Endothelial cell (in vitro differentiated cells): ENCODE data around the gene TBC1D8B. TPM values are rescaled to one million over a fixed set of nuclear protein-coding genes. Genes with fewer than 3 reads are reported as not detected.

Experiments
- DNase-seq: peaks from one replicate; pipeline ENCODE4 v3.0.0; 2021; ENCODE audit warnings: low spot score
- H3K27ac Mint-ChIP-seq: one replicate; pipeline ENCODE4 v1.8.0; 2021; ENCODE audit warnings: mixed read lengths, inconsistent platforms; ENCODE audit not compliant: unreplicated experiment
- H3K27me3 Mint-ChIP-seq: one replicate; pipeline ENCODE4 v1.8.0; 2021; ENCODE audit warnings: mild to moderate bottlenecking, moderate library complexity, mixed read lengths, inconsistent platforms; ENCODE audit not compliant: unreplicated experiment
- H3K36me3 Mint-ChIP-seq: one replicate; pipeline ENCODE4 v1.8.0; 2021; ENCODE audit warnings: mild to moderate bottlenecking, low read depth, mixed read lengths, inconsistent platforms; ENCODE audit not compliant: unreplicated experiment
- H3K4me1 Mint-ChIP-seq: one replicate; pipeline ENCODE4 v1.8.0; 2021; ENCODE audit warnings: mild to moderate bottlenecking, mixed read lengths, inconsistent platforms; ENCODE audit not compliant: unreplicated experiment
- H3K4me3 Mint-ChIP-seq: one replicate; pipeline ENCODE4 v1.8.0; 2021; ENCODE audit warnings: mild to moderate bottlenecking, mixed read lengths, inconsistent platforms; ENCODE audit not compliant: unreplicated experiment
- H3K9me3 Mint-ChIP-seq: one replicate; pipeline ENCODE4 v1.8.0; 2021; ENCODE audit warnings: mixed read lengths, inconsistent platforms; ENCODE audit not compliant: unreplicated experiment
- CTCF ChIP-seq: fragments of 200-600 bp; sonication (generic); IDR thresholded peaks from one replicate; pipeline ENCODE4 v1.5.0; 2021; ENCODE audit warnings: antibody characterized with exemption; ENCODE audit not compliant: unreplicated experiment
- total RNA-seq: library from RNA; stranded (reverse); fragmentation: NEBNext Ultra II Directional; extraction: Animal tissue kit (Norgen Biotek cat#: 25700); gene quantifications from one replicate; pipeline ENCODE4 v1.2.1, GENCODE V29; 2021; ENCODE audit not compliant: unreplicated experiment

Gene TBC1D8B
- total RNA-seq, 1 donor from 2014 or later, result 3.6 TPM

DNA sequence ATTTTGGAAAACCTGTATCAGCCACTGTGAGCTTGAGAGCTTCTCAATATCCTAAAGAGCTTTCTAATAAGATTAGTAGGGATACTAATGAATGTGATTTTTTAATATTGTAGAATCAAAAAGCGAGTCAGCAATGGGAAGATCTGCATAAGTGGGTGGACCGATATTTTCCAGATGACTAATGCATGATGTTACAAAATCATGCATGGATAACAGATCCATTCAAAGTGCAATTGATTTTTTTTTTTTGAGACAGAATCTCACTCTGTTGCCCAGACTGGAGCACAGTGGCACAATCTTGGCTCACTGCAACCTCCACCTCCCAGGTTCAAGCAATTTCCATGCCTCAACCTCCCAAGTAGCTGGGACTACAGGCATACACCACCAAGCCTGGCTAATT, 110.4 kb downstream of the TBC1D8B start:
- peaks cover 4% of the 10 kb centered on the region for H3K27me3 Mint-ChIP-seq
- TF ChIP-seq CTCF, result no peak
- H3K27ac Mint-ChIP-seq, result no peak overlapping the region
- no peak for DNase-seq
- no peaks in the 10 kb centered on the region for H3K36me3 Mint-ChIP-seq
- H3K4me3 Mint-ChIP-seq, result no peak overlapping the region
- no peaks in the 10 kb centered on the region for H3K4me1 Mint-ChIP-seq
- H3K9me3 Mint-ChIP-seq, result no peaks in the 10 kb centered on the region

DNA sequence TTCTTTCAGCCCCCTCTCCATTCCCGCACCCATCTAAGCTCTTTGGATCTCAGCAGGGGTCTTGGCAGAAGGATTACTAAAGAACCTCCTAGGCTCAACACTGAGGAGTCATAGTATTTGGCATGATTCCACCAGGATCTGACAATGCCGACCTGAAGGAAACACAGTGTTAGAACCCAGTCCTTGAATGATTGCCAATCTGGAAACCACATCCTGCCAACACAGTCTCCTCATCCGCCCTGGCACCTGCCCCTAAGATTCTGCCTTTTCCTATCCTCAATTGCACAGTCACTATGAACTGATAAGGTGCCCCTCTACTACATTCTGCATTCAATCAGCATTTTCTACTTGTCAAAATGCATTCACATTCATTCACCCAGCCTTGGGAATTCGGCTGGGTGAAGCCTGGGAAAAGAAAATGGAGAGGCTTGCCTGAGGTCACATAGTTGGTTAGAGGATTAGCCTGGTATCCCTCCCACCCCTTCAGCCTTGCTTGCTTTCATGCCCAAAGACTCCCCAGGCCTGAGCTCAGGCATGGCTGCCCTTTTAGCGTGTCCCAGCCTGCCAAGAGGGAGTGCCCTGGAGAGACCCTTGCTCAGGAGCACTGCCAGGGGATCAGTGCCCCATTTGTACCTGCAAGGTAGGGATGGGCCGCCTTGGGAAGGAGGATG, 115.5 kb downstream of the TBC1D8B start:
- H3K9me3 Mint-ChIP-seq, result no peaks in the 10 kb centered on the region
- H3K27me3 Mint-ChIP-seq, result no peaks in the 10 kb centered on the region
- DNase-seq, result no peak
- no peaks in the 10 kb centered on the region for H3K36me3 Mint-ChIP-seq
- H3K4me3 Mint-ChIP-seq, result no peak overlapping the region
- H3K27ac Mint-ChIP-seq, result no peak overlapping the region
- no peak for TF ChIP-seq CTCF
- H3K4me1 Mint-ChIP-seq, result no peaks in the 10 kb centered on the region

- Mint-ChIP-seq H3K4me1 (no peaks in the 10 kb centered on the region), H3K4me3 (no peak within 1 kb of the TSS), H3K36me3 (no peaks in the 10 kb centered on the region), H3K27me3 (no peaks in the 10 kb centered on the region), H3K9me3 (no peaks in the 10 kb centered on the region), H3K27ac (no peak within 1 kb of the TSS)
- no peak for DNase-seq
- no peak for TF ChIP-seq CTCF
Measured at GRCh38 chrX:106919932-106920452, 117.5 kb downstream of the TBC1D8B start, which contains the start of gene CLDN2. Gene CLDN2 (plus strand): TSS chrX:106920402. CDS start chrX:106928229, 7,827 bp downstream.

- no peak for DNase-seq
- no peak overlapping the region for H3K27ac Mint-ChIP-seq
- H3K4me3 Mint-ChIP-seq, result no peak overlapping the region
- TF ChIP-seq CTCF, result no peak
- no peaks in the 10 kb centered on the region for H3K36me3 Mint-ChIP-seq
- no peaks in the 10 kb centered on the region for H3K4me1 Mint-ChIP-seq
- no peaks in the 10 kb centered on the region for H3K9me3 Mint-ChIP-seq
- no peaks in the 10 kb centered on the region for H3K27me3 Mint-ChIP-seq
Measured at GRCh38 chrX:106921637-106922036, 119.2 kb downstream of the TBC1D8B start.

Other genes with a start within 250 kb of the TBC1D8B start
- 3.1 TPM for gene RADX, start 190.7 kb upstream of the TBC1D8B start, total RNA-seq
- gene RNF128, start 76.0 kb upstream of the TBC1D8B start, total RNA-seq, result 2.5 TPM
- gene RIPPLY1, start 100.7 kb downstream of the TBC1D8B start, total RNA-seq, result not detected
- gene CLDN2, start 117.7 kb downstream of the TBC1D8B start, total RNA-seq, result not detected
- gene MORC4, start 197.5 kb downstream of the TBC1D8B start, total RNA-seq, result 4.5 TPM